Measurements from ENCODE around the gene ODF4. TPM values are rescaled to one million over a fixed set of nuclear protein-coding genes. Genes with fewer than 3 reads are reported as not detected.
"Not testable (repeated sequence)": the region's sequence is repeated elsewhere in the genome, so short reads cannot be mapped to it uniquely, and the experiment has no call there.

ODF4 gene
- total RNA-seq, 4 donors from 2014 or later, result not detected

GRCh38 chr17:8345052-8345690 is 5.5 kb downstream of the ODF4 start:
- intact Hi-C loops (cut with DNase I; ENCODE audit: low total_unique reads) (no loop called here), in situ Hi-C loops (cut with MboI; ENCODE audit: low sequenced_read_pairs in 4 of 4) (no loop called here)
- no peak for TF ChIP-seq CTCF (IDR thresholded peaks at IDR 0.05 in 4 of 5, conservative IDR thresholded peaks at IDR 0.05 in 1 of 5)
- no peak for TF ChIP-seq POLR2A (IDR thresholded peaks at IDR 0.05)
- Histone ChIP-seq H3K9me3 (no peaks in the 10 kb centered on the region), H3K36me3 (no peaks in the 10 kb centered on the region), H3K4me3 (no peak overlapping the region), H3K27me3 (peaks cover 0 to 3% (median 3%) of the 10 kb centered on the region in 3 donors), H3K4me1 (no peaks in the 10 kb centered on the region), H3K27ac (no peak overlapping the region)
- ATAC-seq (no peak), DNase-seq (no peak)

GRCh38 chr17:8345951-8346665 is 6.5 kb downstream of the ODF4 start:
- TF ChIP-seq CTCF (IDR thresholded peaks at IDR 0.05 in 4 of 5, conservative IDR thresholded peaks at IDR 0.05 in 1 of 5) (no peak), POLR2A (IDR thresholded peaks at IDR 0.05) (no peak)
- Histone ChIP-seq H3K27me3 (peaks cover 0 to 3% (median 3%) of the 10 kb centered on the region in 3 donors), H3K4me1 (no peaks in the 10 kb centered on the region), H3K36me3 (no peaks in the 10 kb centered on the region), H3K4me3 (no peak overlapping the region), H3K9me3 (no peaks in the 10 kb centered on the region), H3K27ac (no peak overlapping the region)
- ATAC-seq (no peak), DNase-seq (no peak)
- intact Hi-C loops (cut with DNase I; ENCODE audit: low total_unique reads) (no loop called here), in situ Hi-C loops (cut with MboI; ENCODE audit: low sequenced_read_pairs in 4 of 4) (no loop called here)

DNA sequence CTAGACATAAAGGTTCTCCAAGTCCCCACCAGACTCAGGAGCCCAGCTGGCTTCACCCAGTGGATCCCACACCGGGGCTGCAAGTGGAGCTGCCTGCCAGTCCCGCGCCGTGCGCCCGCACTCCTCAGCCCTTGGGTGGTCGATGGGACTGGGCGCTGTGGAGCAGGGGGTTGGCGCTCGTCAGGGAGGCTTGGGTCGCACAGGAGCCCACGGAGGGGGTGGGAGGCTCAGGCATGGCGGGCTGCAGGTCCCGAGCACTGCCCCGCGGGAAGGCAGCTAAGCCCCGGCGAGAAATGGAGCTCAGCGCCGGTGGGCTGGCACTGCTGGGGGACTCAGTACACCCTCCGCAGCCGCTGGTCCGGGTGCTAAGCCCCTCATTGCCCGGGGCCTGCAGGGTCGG is 7.4 kb downstream of the ODF4 start:
- H3K4me3 ChIP-seq; H3K27ac ChIP-seq; H3K4me1 ChIP-seq; H3K27me3 ChIP-seq; H3K36me3 ChIP-seq; H3K9me3 ChIP-seq; in situ Hi-C loops (cut with MboI; ENCODE audit: low sequenced_read_pairs in 4 of 4); DNase-seq; ATAC-seq; intact Hi-C loops (cut with DNase I; ENCODE audit: low total_unique reads): not testable (repeated sequence)

DNA sequence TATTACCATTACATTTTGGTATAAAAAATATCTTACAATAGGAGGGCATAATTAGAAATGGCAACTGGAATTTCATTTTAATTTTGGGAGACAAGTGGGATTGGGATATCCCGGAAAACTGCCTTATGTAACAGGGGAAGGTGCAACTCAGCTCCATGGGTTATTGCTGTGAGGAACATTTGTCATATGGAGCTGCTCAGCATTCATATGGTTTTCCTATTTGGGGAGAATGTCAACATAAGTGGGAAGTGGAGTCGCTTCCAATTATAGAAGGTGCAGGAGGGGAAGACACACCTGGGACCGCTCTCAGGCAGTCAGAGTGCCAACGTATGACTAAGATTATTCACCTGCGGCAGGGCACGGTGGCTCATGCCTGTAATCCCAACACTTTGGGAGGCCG is 10.7 kb downstream of the ODF4 start:
- H3K4me1 ChIP-seq, result no peaks in the 10 kb centered on the region
- no peak for TF ChIP-seq CTCF (IDR thresholded peaks at IDR 0.05 in 4 of 5, conservative IDR thresholded peaks at IDR 0.05 in 1 of 5)
- TF ChIP-seq POLR2A (IDR thresholded peaks at IDR 0.05), result no peak
- intact Hi-C loops (cut with DNase I; ENCODE audit: low total_unique reads), result no loop called here
- peaks cover 0 to 3% (median 3%) of the 10 kb centered on the region in 3 donors for H3K27me3 ChIP-seq
- DNase-seq (no peak), ATAC-seq (no peak)
- H3K9me3 ChIP-seq, result no peaks in the 10 kb centered on the region
- no peak overlapping the region for H3K27ac ChIP-seq
- no peak overlapping the region for H3K4me3 ChIP-seq
- in situ Hi-C loops (cut with MboI; ENCODE audit: low sequenced_read_pairs in 4 of 4), result no loop called here
- no peaks in the 10 kb centered on the region for H3K36me3 ChIP-seq

DNA sequence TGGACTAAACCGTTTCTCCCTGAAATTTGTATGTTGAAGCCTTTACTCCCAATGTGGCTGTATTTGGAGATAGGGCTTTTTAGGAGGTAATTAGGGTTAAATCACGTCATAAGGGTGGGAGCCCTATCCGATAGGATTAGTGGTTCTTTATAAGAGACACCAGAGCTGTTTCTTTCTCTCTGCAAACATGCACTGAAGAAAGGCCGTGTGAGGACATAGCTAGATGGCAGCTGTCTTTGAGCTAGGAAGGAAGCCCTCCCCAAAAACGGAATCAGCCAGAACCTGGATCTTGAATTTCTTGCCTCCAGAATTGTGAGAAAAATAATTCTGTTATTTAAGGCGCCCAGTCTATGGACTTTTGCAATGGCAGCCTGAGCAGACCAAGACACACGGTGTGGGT is 14.1 kb downstream of the ODF4 start:
- no peak overlapping the region for H3K4me3 ChIP-seq
- TF ChIP-seq POLR2A (IDR thresholded peaks at IDR 0.05) (no peak), CTCF (IDR thresholded peaks at IDR 0.05 in 4 of 5, conservative IDR thresholded peaks at IDR 0.05 in 1 of 5) (no peak)
- no peaks in the 10 kb centered on the region for H3K27me3 ChIP-seq
- no peaks in the 10 kb centered on the region for H3K4me1 ChIP-seq
- H3K9me3 ChIP-seq, result no peaks in the 10 kb centered on the region
- H3K27ac ChIP-seq, result no peak overlapping the region
- ATAC-seq (no peak), DNase-seq (no peak)
- no peaks in the 10 kb centered on the region for H3K36me3 ChIP-seq
- intact Hi-C loops (cut with DNase I; ENCODE audit: low total_unique reads) (no loop called here), in situ Hi-C loops (cut with MboI; ENCODE audit: low sequenced_read_pairs in 4 of 4) (no loop called here)

Data from gastrocnemius medialis (tissue), 4 donors.